ENCODE measurements around the gene SUN1. TPM values are rescaled to one million over a fixed set of nuclear protein-coding genes. Genes with fewer than 3 reads are reported as not detected.

SUN1 gene
- total and polyA plus RNA-seq, 3 experiments from 2014 or later = 29.8 to 65.8 (median 59.8) TPM

DNA sequence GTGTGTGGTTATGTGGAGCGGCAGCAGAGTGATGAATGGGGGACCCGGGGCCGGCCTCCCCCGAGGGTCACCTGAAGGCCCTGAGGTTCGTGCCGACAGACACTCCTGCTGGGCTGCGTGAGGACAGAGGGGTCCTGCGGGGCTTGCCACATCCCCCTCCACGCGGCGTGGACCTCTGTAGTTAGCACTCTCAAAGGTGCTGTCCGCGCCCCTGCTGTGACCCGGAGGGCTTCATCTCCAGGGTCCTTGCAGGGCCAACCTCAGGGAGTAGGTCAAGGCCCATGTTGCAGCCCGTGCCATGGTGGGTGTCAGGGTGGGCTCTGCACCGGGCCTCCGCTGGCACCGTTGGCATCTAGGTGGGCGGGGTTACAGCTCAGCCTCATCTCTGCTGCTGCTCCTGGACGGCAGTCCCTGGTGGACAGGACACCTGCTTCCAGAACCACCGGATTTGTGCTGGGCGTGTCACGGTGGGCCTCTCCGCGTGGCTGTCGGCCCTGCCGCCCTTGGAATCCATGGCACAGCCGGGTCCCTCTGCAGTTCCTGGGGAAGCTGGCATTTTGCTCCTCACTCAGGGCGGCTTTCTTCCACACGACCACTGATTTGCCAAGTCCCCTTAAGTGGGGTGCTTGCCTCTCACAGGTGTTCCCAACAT is 24.3 kb downstream of the SUN1 start:
- ChIA-PET POLR2A (no interaction called here), CTCF (no interaction called here)
- no peaks in the 10 kb centered on the region for H3K27me3 ChIP-seq (ENCODE audit: insufficient read depth, low read length, poor library complexity, severe bottlenecking)
- no peak for DNase-seq
- H3K4me3 Mint-ChIP-seq = no peak overlapping the region
- H3K4me1 ChIP-seq (ENCODE audit: insufficient read depth, low read length) = no peaks in the 10 kb centered on the region
- no peaks in the 10 kb centered on the region for H3K9me3 Mint-ChIP-seq
- H3K36me3 ChIP-seq (ENCODE audit: insufficient read depth, low read length) = peaks cover 40% of the 10 kb centered on the region
- H3K4me1 Mint-ChIP-seq = no peaks in the 10 kb centered on the region
- H3K9me3 ChIP-seq (ENCODE audit: low read length) = no peaks in the 10 kb centered on the region
- peaks cover 13 to 90% (median 22%) of the 10 kb centered on the region in 3 donors for H3K36me3 Mint-ChIP-seq
- no peaks in the 10 kb centered on the region for H3K27me3 Mint-ChIP-seq
- H3K27ac Mint-ChIP-seq = peak overlapping the region in 2 of 8 donors; percentile 32 to 54
- H3K4me3 ChIP-seq (ENCODE audit: low read length) = no peak overlapping the region
- H3K27ac ChIP-seq (ENCODE audit: low read depth, low read length) = no peak overlapping the region

DNA sequence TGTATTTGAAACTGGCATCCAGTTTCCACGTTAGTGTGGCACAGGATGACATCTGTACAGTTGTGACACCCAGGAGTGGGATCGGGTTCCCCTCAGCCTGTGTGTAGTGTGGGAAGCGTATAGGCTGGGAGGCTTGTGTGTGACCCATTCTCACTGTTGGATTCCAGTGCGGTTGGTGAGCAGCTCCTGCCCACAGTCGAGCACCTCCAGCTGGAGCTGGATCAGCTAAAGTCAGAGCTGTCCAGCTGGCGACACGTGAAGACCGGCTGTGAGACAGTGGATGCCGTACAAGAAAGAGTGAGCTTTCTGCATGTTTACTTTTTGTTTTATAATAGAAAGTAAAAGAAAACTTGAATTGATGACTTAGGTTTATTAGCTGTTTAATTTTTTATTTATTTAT is 25.4 kb downstream of the SUN1 start:
- no peaks in the 10 kb centered on the region for H3K27me3 Mint-ChIP-seq
- ChIA-PET CTCF (interaction anchor here (1.3 kb wide), 1 partner anchor 26 kb away, joined by 3 read pairs; the partner anchor contains the start of gene SUN1), POLR2A (no interaction called here)

DNA sequence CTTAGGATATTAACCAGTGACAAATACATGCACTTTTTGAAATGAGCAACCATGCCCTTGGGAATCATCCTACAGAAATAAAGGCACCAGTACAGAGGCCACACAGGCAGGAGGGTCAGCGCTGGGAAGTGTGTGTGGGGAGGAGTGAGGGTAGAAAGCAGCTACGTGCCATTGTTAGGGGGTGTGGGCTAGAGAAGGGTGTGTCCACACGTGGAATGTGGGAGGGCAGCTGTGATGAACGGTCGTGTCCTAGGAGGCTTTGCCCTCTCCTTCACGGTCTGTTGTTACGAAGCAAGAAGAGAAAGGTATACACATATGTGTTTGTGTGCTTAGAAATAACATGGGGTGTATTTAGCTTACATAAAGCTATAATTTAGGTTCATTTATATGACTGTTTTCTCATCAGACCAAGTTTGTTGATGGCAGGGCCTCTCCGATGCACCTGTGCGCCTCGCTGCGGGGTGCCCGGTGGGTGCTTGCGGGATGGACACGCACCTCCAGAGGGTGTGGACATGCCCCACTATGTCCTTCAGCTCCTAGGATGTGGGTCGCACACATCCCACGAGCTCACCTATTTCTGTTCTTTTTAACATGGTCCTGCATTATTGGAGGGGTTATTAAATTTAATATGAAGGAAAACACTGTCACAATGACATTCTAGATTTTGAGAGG is 27.2 kb downstream of the SUN1 start:
- Histone ChIP-seq H3K4me1 (ENCODE audit: insufficient read depth, low read length) (no peaks in the 10 kb centered on the region), H3K36me3 (ENCODE audit: insufficient read depth, low read length) (peaks cover 30% of the 10 kb centered on the region), H3K9me3 (ENCODE audit: low read length) (no peaks in the 10 kb centered on the region), H3K4me3 (ENCODE audit: low read length) (no peak overlapping the region), H3K27ac (ENCODE audit: low read depth, low read length) (no peak overlapping the region), H3K27me3 (ENCODE audit: insufficient read depth, low read length, poor library complexity, severe bottlenecking) (no peaks in the 10 kb centered on the region)
- H3K4me3 Mint-ChIP-seq = no peak overlapping the region
- H3K36me3 Mint-ChIP-seq = peaks cover 23 to 78% (median 26%) of the 10 kb centered on the region in 3 donors
- no peaks in the 10 kb centered on the region for H3K4me1 Mint-ChIP-seq
- no peak for DNase-seq
- H3K27me3 Mint-ChIP-seq = no peaks in the 10 kb centered on the region
- ChIA-PET POLR2A (no interaction called here), CTCF (interaction anchor here (1.7 kb wide), 1 partner anchor 13 kb away, joined by 6 read pairs; no protein-coding TSS in a partner anchor)
- peak overlapping the region in 3 of 8 donors; percentile 32 to 78 (median 44) for H3K27ac Mint-ChIP-seq
- no peaks in the 10 kb centered on the region for H3K9me3 Mint-ChIP-seq

More for the DNA sequence above, 25.4 kb downstream of the SUN1 start:
- Histone ChIP-seq H3K36me3 (ENCODE audit: insufficient read depth, low read length) (peaks cover 46% of the 10 kb centered on the region), H3K4me3 (ENCODE audit: low read length) (no peak overlapping the region), H3K27me3 (ENCODE audit: insufficient read depth, low read length, poor library complexity, severe bottlenecking) (no peaks in the 10 kb centered on the region), H3K4me1 (ENCODE audit: insufficient read depth, low read length) (no peaks in the 10 kb centered on the region), H3K9me3 (ENCODE audit: low read length) (no peaks in the 10 kb centered on the region), H3K27ac (ENCODE audit: low read depth, low read length) (no peak overlapping the region)
- no peaks in the 10 kb centered on the region for H3K9me3 Mint-ChIP-seq
- H3K36me3 Mint-ChIP-seq = peaks cover 22 to 90% (median 25%) of the 10 kb centered on the region in 3 donors
- DNase-seq = no peak
- H3K4me1 Mint-ChIP-seq = no peaks in the 10 kb centered on the region
- H3K4me3 Mint-ChIP-seq = no peak overlapping the region
- H3K27ac Mint-ChIP-seq = no peak overlapping the region

DNA sequence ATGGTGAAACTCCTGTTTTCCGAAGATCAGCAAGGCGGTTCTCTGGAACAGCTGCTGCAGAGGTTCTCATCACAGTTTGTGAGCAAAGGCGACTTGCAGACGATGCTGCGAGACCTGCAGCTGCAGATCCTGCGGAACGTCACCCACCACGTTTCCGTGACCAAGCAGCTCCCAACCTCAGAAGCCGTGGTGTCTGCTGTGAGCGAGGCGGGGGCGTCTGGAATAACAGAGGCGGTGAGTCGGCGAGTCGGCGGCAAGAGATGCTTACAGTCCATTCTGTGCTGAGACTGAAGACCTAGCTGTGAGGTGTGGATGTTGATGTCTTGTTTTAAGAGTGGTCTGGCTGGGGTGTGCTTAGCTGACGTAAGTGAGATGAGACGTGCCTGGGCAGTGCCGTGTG is 27.9 kb downstream of the SUN1 start:
- H3K9me3 ChIP-seq (ENCODE audit: low read length) = no peaks in the 10 kb centered on the region
- peaks cover 30% of the 10 kb centered on the region for H3K36me3 ChIP-seq (ENCODE audit: insufficient read depth, low read length)
- ChIA-PET CTCF (interaction anchor here (1.7 kb wide), 1 partner anchor 13 kb away, joined by 6 read pairs; no protein-coding TSS in a partner anchor), POLR2A (no interaction called here)
- Mint-ChIP-seq H3K4me3 (no peak overlapping the region), H3K9me3 (no peaks in the 10 kb centered on the region), H3K27ac (no peak overlapping the region), H3K36me3 (peaks cover 23 to 75% (median 28%) of the 10 kb centered on the region in 3 donors), H3K27me3 (peaks cover 0 to 2% of the 10 kb centered on the region in 2 donors), H3K4me1 (no peaks in the 10 kb centered on the region)
- no peak for DNase-seq
- no peak overlapping the region for H3K4me3 ChIP-seq (ENCODE audit: low read length)
- H3K27ac ChIP-seq (ENCODE audit: low read depth, low read length) = no peak overlapping the region
- no peaks in the 10 kb centered on the region for H3K4me1 ChIP-seq (ENCODE audit: insufficient read depth, low read length)
- H3K27me3 ChIP-seq (ENCODE audit: insufficient read depth, low read length, poor library complexity, severe bottlenecking) = no peaks in the 10 kb centered on the region

DNA sequence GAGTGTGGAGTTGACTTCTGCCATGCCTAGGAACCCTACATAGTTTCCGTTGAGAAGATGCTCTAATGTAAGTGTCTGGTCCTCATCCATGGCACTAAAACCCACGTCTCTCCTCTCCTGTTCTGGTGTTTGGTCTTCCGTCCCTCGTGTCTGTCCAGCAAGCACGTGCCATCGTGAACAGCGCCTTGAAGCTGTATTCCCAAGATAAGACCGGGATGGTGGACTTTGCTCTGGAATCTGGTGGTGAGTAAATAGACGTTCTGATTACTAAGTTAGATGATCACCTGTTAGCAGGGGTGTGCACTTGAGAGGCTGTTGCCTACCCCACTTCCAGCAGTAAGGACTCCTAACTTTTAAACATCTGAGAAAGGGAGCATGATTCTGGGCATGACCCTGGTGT is 28.9 kb downstream of the SUN1 start:
- Mint-ChIP-seq H3K27ac (no peak overlapping the region), H3K27me3 (peaks cover 0 to 2% of the 10 kb centered on the region in 2 donors), H3K36me3 (peaks cover 23 to 76% (median 28%) of the 10 kb centered on the region in 3 donors), H3K4me3 (no peak overlapping the region), H3K4me1 (no peaks in the 10 kb centered on the region), H3K9me3 (no peaks in the 10 kb centered on the region)
- H3K4me3 ChIP-seq (ENCODE audit: low read length) = no peak overlapping the region
- H3K27ac ChIP-seq (ENCODE audit: low read depth, low read length) = no peak overlapping the region
- DNase-seq = no peak
- H3K36me3 ChIP-seq (ENCODE audit: insufficient read depth, low read length) = peaks cover 30% of the 10 kb centered on the region
- ChIA-PET POLR2A (no interaction called here), CTCF (no interaction called here)
- H3K27me3 ChIP-seq (ENCODE audit: insufficient read depth, low read length, poor library complexity, severe bottlenecking) = no peaks in the 10 kb centered on the region
- H3K4me1 ChIP-seq (ENCODE audit: insufficient read depth, low read length) = no peaks in the 10 kb centered on the region
- no peaks in the 10 kb centered on the region for H3K9me3 ChIP-seq (ENCODE audit: low read length)

DNA sequence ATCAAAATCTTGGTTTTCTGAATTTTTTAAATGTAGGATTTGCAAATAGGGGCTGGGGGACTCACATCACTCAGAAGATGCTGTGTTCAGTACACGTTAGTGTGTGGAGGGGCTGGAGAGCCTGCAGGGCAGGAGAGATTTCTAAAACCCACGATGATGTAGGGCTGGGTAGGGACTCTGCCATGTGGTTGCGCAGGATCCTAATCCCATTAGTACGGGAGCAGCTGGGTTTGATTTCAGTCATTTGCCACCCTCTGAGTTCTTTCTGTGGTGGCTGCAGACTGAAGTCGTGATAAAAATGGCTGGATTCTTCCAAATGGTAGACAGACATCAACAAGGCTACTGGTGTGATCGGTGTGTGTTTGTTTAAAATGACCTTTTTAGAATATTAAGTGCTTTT is 29.9 kb downstream of the SUN1 start:
- Histone ChIP-seq H3K36me3 (ENCODE audit: insufficient read depth, low read length) (peaks cover 35% of the 10 kb centered on the region), H3K4me1 (ENCODE audit: insufficient read depth, low read length) (no peaks in the 10 kb centered on the region), H3K9me3 (ENCODE audit: low read length) (no peaks in the 10 kb centered on the region), H3K27me3 (ENCODE audit: insufficient read depth, low read length, poor library complexity, severe bottlenecking) (no peaks in the 10 kb centered on the region), H3K27ac (ENCODE audit: low read depth, low read length) (no peak overlapping the region), H3K4me3 (ENCODE audit: low read length) (no peak overlapping the region)
- no peaks in the 10 kb centered on the region for H3K9me3 Mint-ChIP-seq
- ChIA-PET POLR2A (no interaction called here), CTCF (interaction anchor here (1.0 kb wide), 1 partner anchor 12 kb away, joined by 3 read pairs; no protein-coding TSS in a partner anchor)
- H3K4me1 Mint-ChIP-seq = no peaks in the 10 kb centered on the region
- peak overlapping the region in 1 of 8 donors; percentile 54 for H3K27ac Mint-ChIP-seq
- peaks cover 0 to 2% of the 10 kb centered on the region in 2 donors for H3K27me3 Mint-ChIP-seq
- H3K36me3 Mint-ChIP-seq = peaks cover 23 to 74% (median 30%) of the 10 kb centered on the region in 3 donors
- no peak overlapping the region for H3K4me3 Mint-ChIP-seq
- no peak for DNase-seq

DNA sequence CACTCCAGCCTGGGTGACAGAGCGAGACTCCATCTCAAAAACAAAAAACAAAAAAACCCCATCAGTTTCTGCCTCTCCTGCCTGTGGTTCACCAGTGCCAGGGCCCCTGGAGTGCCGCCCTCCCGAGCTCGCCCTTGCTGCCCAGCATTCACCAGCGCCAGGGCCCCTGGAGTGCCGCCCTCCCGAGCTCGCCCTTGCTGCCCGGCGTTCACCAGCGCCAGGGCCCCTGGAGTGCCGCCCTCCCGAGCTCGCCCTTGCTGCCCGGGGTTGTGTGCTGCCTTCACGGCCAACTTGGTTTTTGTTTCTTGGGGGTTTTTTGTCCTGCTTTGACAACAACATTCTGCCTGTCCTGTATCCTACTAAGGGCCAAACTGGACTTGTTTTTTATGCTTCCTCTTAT is 30.8 kb downstream of the SUN1 start:
- CTCF ChIA-PET = interaction anchor here (1.0 kb wide), 1 partner anchor 11 kb away, joined by 3 read pairs; no protein-coding TSS in a partner anchor
- H3K36me3 ChIP-seq (ENCODE audit: insufficient read depth, low read length) = peaks cover 35% of the 10 kb centered on the region
- Mint-ChIP-seq H3K27ac (peak overlapping the region in 1 of 8 donors; percentile 21), H3K9me3 (no peaks in the 10 kb centered on the region), H3K4me3 (no peak overlapping the region), H3K27me3 (peaks cover 0 to 2% of the 10 kb centered on the region in 2 donors), H3K36me3 (peaks cover 27 to 77% (median 33%) of the 10 kb centered on the region in 3 donors), H3K4me1 (no peaks in the 10 kb centered on the region)
- H3K9me3 ChIP-seq (ENCODE audit: low read length) = no peaks in the 10 kb centered on the region
- no peaks in the 10 kb centered on the region for H3K4me1 ChIP-seq (ENCODE audit: insufficient read depth, low read length)
- POLR2A ChIA-PET = no interaction called here
- H3K4me3 ChIP-seq (ENCODE audit: low read length) = no peak overlapping the region
- no peak overlapping the region for H3K27ac ChIP-seq (ENCODE audit: low read depth, low read length)
- H3K27me3 ChIP-seq (ENCODE audit: insufficient read depth, low read length, poor library complexity, severe bottlenecking) = no peaks in the 10 kb centered on the region
- no peak for DNase-seq

DNA sequence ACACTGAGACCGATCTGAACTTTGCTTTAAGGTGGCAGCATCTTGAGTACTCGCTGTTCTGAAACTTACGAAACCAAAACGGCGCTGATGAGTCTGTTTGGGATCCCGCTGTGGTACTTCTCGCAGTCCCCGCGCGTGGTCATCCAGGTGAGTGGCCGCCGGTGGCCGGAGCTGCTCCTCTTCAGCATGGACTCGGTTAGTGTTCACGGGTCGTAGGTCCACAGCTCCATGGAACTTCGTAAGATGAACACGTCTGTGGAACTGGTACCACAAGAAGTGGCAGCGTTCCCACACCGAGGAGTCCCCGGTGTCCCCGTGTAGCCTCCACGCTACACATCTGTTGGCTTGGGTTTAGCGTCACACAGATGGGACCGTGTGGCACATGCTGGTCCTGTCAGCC is 33.6 kb downstream of the SUN1 start:
- H3K36me3 ChIP-seq (ENCODE audit: insufficient read depth, low read length) = peaks cover 34% of the 10 kb centered on the region
- no peaks in the 10 kb centered on the region for H3K27me3 ChIP-seq (ENCODE audit: insufficient read depth, low read length, poor library complexity, severe bottlenecking)
- no peaks in the 10 kb centered on the region for H3K9me3 ChIP-seq (ENCODE audit: low read length)
- peaks cover 0 to 2% of the 10 kb centered on the region in 2 donors for H3K27me3 Mint-ChIP-seq
- peaks cover 20 to 66% (median 23%) of the 10 kb centered on the region in 3 donors for H3K36me3 Mint-ChIP-seq
- ChIA-PET POLR2A (no interaction called here), CTCF (no interaction called here)
- no peak overlapping the region for H3K4me3 ChIP-seq (ENCODE audit: low read length)
- DNase-seq = no peak
- no peaks in the 10 kb centered on the region for H3K4me1 ChIP-seq (ENCODE audit: insufficient read depth, low read length)
- no peak overlapping the region for H3K4me3 Mint-ChIP-seq
- no peaks in the 10 kb centered on the region for H3K4me1 Mint-ChIP-seq
- no peak overlapping the region for H3K27ac Mint-ChIP-seq
- H3K27ac ChIP-seq (ENCODE audit: low read depth, low read length) = no peak overlapping the region
- H3K9me3 Mint-ChIP-seq = no peaks in the 10 kb centered on the region

Data from CD8-positive, alpha-beta memory T cell (primary cell).